LNCAP (cell line): ENCODE measurements around the gene LETMD1.

Experiments used
- TF ChIP-seq, protein P1 (sequence below): fragments of 450-650 bp; IDR thresholded peaks from 2 replicates; pipeline ENCODE4 v1.5.1; 2017; ENCODE audit warnings: mild to moderate bottlenecking

LETMD1 gene

DNA sequence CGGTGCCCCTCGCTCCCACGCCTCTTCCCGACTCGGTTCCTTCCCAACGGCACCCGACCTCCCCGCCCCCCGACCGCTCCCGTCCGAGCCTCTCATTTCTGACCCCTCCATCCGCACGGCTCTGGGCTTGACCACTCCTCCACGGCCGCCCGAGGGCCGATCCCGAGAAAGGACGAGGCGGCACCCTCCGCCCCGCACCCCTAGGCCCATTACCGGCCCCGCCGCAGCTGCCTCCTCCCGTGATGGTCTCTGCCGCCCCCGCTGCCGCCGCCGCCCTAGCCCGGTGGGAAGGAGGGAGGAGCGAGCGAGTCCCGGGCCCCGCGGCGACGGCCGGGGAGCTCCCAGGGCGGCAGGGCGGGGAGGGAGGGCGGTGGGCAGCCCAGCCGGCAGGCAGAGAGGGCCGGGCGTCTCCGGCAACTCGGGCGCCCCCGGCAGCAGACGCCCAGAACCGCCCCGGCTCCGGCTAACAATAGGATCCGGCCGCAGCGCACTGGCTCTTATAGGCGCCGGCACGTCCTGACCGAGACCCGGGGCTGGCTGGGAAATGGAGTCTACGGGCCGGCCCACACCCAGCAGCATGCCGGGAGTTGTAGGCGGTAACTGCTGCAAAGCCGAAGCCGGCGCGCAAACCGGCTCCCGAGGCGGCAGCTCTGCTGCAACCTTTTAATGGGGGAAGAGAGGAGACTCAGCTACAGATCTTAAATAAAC, 35.2 kb downstream of the LETMD1 start, which contains the start of gene CSRNP2:
Gene CSRNP2 (minus strand): TSS at position 471 of the 708 bp plus-strand sequence. CDS start 7,035 bp downstream, outside the sequence.
- TF ChIP-seq, protein P1, sequence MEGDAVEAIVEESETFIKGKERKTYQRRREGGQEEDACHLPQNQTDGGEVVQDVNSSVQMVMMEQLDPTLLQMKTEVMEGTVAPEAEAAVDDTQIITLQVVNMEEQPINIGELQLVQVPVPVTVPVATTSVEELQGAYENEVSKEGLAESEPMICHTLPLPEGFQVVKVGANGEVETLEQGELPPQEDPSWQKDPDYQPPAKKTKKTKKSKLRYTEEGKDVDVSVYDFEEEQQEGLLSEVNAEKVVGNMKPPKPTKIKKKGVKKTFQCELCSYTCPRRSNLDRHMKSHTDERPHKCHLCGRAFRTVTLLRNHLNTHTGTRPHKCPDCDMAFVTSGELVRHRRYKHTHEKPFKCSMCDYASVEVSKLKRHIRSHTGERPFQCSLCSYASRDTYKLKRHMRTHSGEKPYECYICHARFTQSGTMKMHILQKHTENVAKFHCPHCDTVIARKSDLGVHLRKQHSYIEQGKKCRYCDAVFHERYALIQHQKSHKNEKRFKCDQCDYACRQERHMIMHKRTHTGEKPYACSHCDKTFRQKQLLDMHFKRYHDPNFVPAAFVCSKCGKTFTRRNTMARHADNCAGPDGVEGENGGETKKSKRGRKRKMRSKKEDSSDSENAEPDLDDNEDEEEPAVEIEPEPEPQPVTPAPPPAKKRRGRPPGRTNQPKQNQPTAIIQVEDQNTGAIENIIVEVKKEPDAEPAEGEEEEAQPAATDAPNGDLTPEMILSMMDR, result no peak

DNA sequence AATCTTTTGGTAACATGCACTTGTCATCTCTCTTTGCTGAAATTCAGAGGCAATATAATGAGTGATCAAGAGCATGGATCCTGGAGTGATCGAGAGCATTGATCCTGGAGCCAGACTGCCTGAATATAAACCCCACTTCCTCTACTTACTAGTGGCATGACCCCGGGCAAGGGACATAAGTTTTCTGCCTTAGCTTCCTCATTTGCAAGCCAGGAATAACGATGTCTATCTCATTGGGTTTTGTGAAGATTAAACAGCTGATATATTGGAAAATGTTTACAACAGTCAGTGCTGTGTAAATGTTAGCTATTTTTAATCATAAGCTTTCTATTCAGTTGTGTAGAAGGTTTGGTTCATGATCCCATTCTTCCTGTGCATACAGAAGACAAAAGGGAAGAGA, 37.6 kb downstream of the LETMD1 start:
- TF ChIP-seq, protein P1, result no peak

- TF ChIP-seq, protein P1, result no peak
Measured at GRCh38 chr12:51086933-51087332, 38.8 kb downstream of the LETMD1 start.

DNA sequence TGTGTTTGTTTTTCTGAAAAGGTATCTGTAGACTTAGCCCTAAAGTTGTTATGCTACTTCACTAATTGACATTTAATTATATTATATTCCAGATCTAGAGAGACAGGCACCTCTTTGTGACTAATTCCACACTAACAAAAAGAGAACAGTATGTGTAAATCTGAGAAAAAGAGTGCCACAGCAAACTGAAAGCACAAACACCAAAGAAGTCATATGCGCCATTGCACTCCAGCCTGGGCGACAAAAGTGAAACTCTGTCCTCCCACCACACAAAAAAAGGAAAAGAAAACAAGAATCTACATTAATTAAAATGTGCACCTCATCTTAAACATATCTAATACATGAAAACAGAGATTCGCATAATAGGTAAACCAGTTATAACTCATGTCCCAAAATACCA, 39.7 kb downstream of the LETMD1 start:
- TF ChIP-seq, protein P1, result no peak

- TF ChIP-seq, protein P1, result no peak
Measured at GRCh38 chr12:51090705-51091229, 42.6 kb downstream of the LETMD1 start.

- TF ChIP-seq, protein P1, result no peak
Measured at GRCh38 chr12:51098611-51099010, 50.5 kb downstream of the LETMD1 start.

DNA sequence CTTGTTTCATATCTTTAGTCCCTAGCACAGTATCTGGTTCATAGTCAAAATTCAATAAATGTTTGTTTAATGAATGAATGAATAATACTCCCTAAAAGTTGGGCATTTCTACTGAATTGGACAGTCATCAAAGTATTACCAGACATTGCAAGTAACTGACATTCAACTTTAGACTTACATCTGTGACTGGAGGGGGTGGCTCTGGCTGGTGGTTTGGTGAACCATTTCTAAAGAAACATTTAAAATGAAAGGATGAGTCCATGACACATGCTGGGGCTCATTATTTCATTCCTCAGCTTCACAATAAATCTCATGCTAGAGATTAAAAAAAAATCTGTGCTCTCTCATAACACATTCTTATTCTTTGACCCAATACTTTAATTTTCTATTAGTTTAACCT, 55.9 kb downstream of the LETMD1 start:
- TF ChIP-seq, protein P1, result no peak
